Measurements from ENCODE around the gene NSMCE4A.
"Not testable (repeated sequence)": the region's sequence is repeated elsewhere in the genome, so short reads cannot be mapped to it uniquely, and the experiment has no call there.

NSMCE4A gene

DNA sequence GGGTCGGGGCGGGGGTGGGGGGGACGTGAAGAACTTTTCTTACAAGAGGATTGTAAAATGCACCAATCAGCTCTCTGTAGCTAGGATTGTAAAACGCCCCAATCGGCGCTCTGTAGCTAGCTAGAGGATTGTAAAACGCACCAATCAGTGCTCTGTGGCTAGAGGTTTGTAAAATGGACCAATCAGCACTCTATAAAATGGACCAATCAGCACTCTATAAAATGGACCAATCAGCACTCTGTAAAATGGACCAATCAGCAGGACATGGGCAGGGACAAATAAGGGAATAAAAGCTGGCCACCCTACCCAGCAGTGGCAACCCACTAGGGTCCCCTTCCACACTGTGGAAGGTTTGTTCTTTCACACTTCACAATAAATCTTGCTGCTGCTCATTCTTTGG is 56.2 kb downstream of the NSMCE4A start:
- peaks cover 31% of the 10 kb centered on the region for H3K79me1 ChIP-seq (replicated peaks; ENCODE audit: low read length, poor library complexity, severe bottlenecking)
- H2BK12ac ChIP-seq (ENCODE audit: low read length in 2 of 2); H3K4ac ChIP-seq (ENCODE audit: low read depth in 1 of 2, low read length in 2 of 2); H3K9ac ChIP-seq (ENCODE audit: low read length); H2BK15ac ChIP-seq (ENCODE audit: low read depth, poor library complexity, severe bottlenecking); H3K27ac ChIP-seq (ENCODE audit: low read length, poor library complexity, severe bottlenecking); H3K4me1 ChIP-seq (ENCODE audit: control insufficient read depth, insufficient read depth, low read depth, low read length); H2BK5ac ChIP-seq (ENCODE audit: low read depth, low read length, poor library complexity, severe bottlenecking); H3K27me3 ChIP-seq (ENCODE audit: control insufficient read depth in 1 of 2, insufficient read depth in 1 of 2, low read length in 2 of 2); H3K4me3 ChIP-seq (ENCODE audit: insufficient read depth in 1 of 2, low read depth in 1 of 2, low read length in 2 of 2); H3K14ac ChIP-seq (ENCODE audit: low read length in 2 of 2); H3K9me3 ChIP-seq (ENCODE audit: control insufficient read depth, low read length); H3K4me2 ChIP-seq (ENCODE audit: low read length, poor library complexity, severe bottlenecking); DNase-seq; H2AK5ac ChIP-seq (ENCODE audit: low read length, severe bottlenecking); H3K23ac ChIP-seq (ENCODE audit: low read length in 2 of 2); H4K8ac ChIP-seq (ENCODE audit: low read length); H2AFZ ChIP-seq (ENCODE audit: low read depth, low read length); H4K91ac ChIP-seq (ENCODE audit: low read length); H2BK120ac ChIP-seq (ENCODE audit: low read depth, low read length); H3K18ac ChIP-seq (ENCODE audit: low read depth in 1 of 2, low read length in 2 of 2): not testable (repeated sequence)
- H3K36me3 ChIP-seq (ENCODE audit: control insufficient read depth in 1 of 2, insufficient read depth in 2 of 2, low read depth in 1 of 2, low read length in 2 of 2) = peaks cover 16 to 61% of the 10 kb centered on the region in 2 experiments
- WGBS = 98% methylated on average over 7 of the region's 7 CpGs

DNA sequence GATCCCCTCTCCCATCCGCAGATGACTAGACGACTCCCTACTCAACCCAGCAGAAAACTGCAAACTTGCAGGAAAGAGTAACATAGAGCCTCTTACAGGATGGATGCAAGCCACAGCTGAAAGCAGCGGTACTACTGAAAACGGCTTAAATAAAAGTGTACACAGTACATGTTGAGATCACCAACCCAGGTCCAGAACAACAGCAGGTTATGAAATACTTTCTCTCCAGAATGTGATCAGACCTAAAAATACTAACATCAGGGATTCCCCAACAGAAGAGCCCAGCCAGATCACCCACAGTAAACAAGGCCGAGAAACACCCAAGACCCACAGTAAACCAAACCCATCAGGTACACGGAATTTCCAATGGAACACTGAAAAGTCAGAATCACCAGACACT is 60.4 kb downstream of the NSMCE4A start:
- WGBS = 97% methylated on average over 6 of the region's 6 CpGs

DNA sequence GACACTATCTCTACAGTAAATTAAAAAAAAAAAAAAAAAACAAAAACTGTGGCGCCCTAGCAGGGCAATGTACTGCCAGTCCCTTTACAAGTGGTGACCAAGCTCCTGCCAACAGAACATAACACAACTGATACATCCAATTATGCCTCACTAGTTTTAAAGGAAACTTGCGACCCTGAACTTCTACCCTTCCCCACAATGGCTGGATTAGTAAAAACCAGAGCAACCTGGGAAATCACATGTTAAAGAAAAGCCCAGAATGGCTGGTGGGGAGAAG is 63.7 kb downstream of the NSMCE4A start:
- H2BK5ac ChIP-seq (ENCODE audit: low read depth, low read length, poor library complexity, severe bottlenecking) = no peak overlapping the region
- no peak overlapping the region for H3K14ac ChIP-seq (ENCODE audit: low read length in 2 of 2)
- H2BK15ac ChIP-seq (ENCODE audit: low read depth, poor library complexity, severe bottlenecking) = no peak overlapping the region
- no peaks in the 10 kb centered on the region for H3K27me3 ChIP-seq (ENCODE audit: control insufficient read depth in 1 of 2, insufficient read depth in 1 of 2, low read length in 2 of 2)
- no peak for DNase-seq
- H3K4me3 ChIP-seq (ENCODE audit: insufficient read depth in 1 of 2, low read depth in 1 of 2, low read length in 2 of 2) = no peak overlapping the region
- no peak overlapping the region for H2BK12ac ChIP-seq (ENCODE audit: low read length in 2 of 2)
- H3K4me1 ChIP-seq (ENCODE audit: control insufficient read depth, insufficient read depth, low read depth, low read length) = no peaks in the 10 kb centered on the region
- H2AFZ ChIP-seq (ENCODE audit: low read depth, low read length) = no peak overlapping the region
- no peak overlapping the region for H4K91ac ChIP-seq (ENCODE audit: low read length)
- H3K9me3 ChIP-seq (ENCODE audit: control insufficient read depth, low read length) = no peaks in the 10 kb centered on the region
- no peak overlapping the region for H3K23ac ChIP-seq (ENCODE audit: low read length in 2 of 2)
- H3K4me2 ChIP-seq (ENCODE audit: low read length, poor library complexity, severe bottlenecking) = no peak overlapping the region
- WGBS = 100% methylated on average over 1 of the region's 2 CpGs
- H2AK5ac ChIP-seq (ENCODE audit: low read length, severe bottlenecking) = peak overlapping the region; percentile 73
- H3K18ac ChIP-seq (ENCODE audit: low read depth in 1 of 2, low read length in 2 of 2) = no peak overlapping the region
- H3K27ac ChIP-seq (ENCODE audit: low read length, poor library complexity, severe bottlenecking) = no peak overlapping the region
- H4K8ac ChIP-seq (ENCODE audit: low read length) = no peak overlapping the region
- no peak overlapping the region for H3K4ac ChIP-seq (ENCODE audit: low read depth in 1 of 2, low read length in 2 of 2)
- H3K79me1 ChIP-seq (replicated peaks; ENCODE audit: low read length, poor library complexity, severe bottlenecking) = peaks cover 19% of the 10 kb centered on the region
- H2BK120ac ChIP-seq (ENCODE audit: low read depth, low read length) = no peak overlapping the region
- H3K9ac ChIP-seq (ENCODE audit: low read length) = no peak overlapping the region
- H3K36me3 ChIP-seq (ENCODE audit: control insufficient read depth in 1 of 2, insufficient read depth in 2 of 2, low read depth in 1 of 2, low read length in 2 of 2) = peaks cover 27 to 44% of the 10 kb centered on the region in 2 experiments

More for the DNA sequence above, 60.4 kb downstream of the NSMCE4A start:
- Histone ChIP-seq H2AK5ac (ENCODE audit: low read length, severe bottlenecking) (no peak overlapping the region), H3K4ac (ENCODE audit: low read depth in 1 of 2, low read length in 2 of 2) (no peak overlapping the region), H4K91ac (ENCODE audit: low read length) (no peak overlapping the region), H3K9ac (ENCODE audit: low read length) (no peak overlapping the region), H4K8ac (ENCODE audit: low read length) (no peak overlapping the region), H3K14ac (ENCODE audit: low read length in 2 of 2) (no peak overlapping the region), H2BK120ac (ENCODE audit: low read depth, low read length) (no peak overlapping the region), H3K4me1 (ENCODE audit: control insufficient read depth, insufficient read depth, low read depth, low read length) (no peaks in the 10 kb centered on the region), H3K4me2 (ENCODE audit: low read length, poor library complexity, severe bottlenecking) (no peak overlapping the region), H3K18ac (ENCODE audit: low read depth in 1 of 2, low read length in 2 of 2) (no peak overlapping the region), H3K23ac (ENCODE audit: low read length in 2 of 2) (no peak overlapping the region), H2BK12ac (ENCODE audit: low read length in 2 of 2) (no peak overlapping the region), H2BK15ac (ENCODE audit: low read depth, poor library complexity, severe bottlenecking) (no peak overlapping the region), H3K79me1 (replicated peaks; ENCODE audit: low read length, poor library complexity, severe bottlenecking) (peaks cover 16% of the 10 kb centered on the region), H3K36me3 (ENCODE audit: control insufficient read depth in 1 of 2, insufficient read depth in 2 of 2, low read depth in 1 of 2, low read length in 2 of 2) (peaks cover 24 to 40% of the 10 kb centered on the region in 2 experiments), H2AFZ (ENCODE audit: low read depth, low read length) (no peak overlapping the region), H2BK5ac (ENCODE audit: low read depth, low read length, poor library complexity, severe bottlenecking) (no peak overlapping the region), H3K27me3 (ENCODE audit: control insufficient read depth in 1 of 2, insufficient read depth in 1 of 2, low read length in 2 of 2) (no peaks in the 10 kb centered on the region), H3K4me3 (ENCODE audit: insufficient read depth in 1 of 2, low read depth in 1 of 2, low read length in 2 of 2) (no peak overlapping the region), H3K9me3 (ENCODE audit: control insufficient read depth, low read length) (no peaks in the 10 kb centered on the region), H3K27ac (ENCODE audit: low read length, poor library complexity, severe bottlenecking) (no peak overlapping the region)
- no peak for DNase-seq

DNA sequence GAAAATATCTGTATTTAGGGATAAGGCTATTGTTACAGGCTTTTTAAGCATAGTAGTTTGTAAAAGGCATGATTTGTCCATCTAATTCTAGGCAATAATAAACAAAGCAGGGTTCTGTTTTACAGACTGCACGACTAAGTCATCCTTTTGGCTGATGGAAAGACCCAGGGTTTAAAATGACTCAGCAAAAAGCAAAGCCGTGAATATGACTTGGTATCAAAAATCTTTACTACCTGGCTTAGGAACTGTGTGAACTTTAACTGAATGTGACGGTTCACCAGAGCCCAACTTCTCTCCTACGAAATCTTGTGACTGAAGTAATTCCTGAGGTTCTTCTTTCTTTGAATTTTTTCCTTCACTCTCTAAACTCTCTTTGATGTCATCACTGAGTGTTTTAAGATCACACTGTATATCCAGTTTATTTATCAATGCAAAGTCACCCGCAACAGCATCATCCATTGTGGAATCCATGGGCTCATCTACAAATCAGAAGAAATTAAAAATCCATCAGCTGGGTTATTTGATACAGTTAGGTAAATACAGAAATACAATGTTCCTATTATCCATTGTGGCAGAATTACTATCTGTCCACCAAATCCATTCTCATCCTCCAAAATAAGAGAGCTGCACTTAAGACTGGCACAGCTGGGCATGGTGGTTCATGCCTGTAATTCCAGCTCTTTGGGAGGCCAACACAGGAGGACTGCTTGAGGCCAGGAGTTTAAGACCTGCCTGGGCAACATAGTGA is 64.2 kb downstream of the NSMCE4A start:
- WGBS = 50% methylated on average over 5 of the region's 5 CpGs
- H2BK120ac ChIP-seq (ENCODE audit: low read depth, low read length) = no peak overlapping the region

More for the DNA sequence above, 64.2 kb downstream of the NSMCE4A start:
- no peak overlapping the region for H2BK5ac ChIP-seq (ENCODE audit: low read depth, low read length, poor library complexity, severe bottlenecking)
- H3K4me3 ChIP-seq (ENCODE audit: insufficient read depth in 1 of 2, low read depth in 1 of 2, low read length in 2 of 2) = no peak overlapping the region
- H3K9ac ChIP-seq (ENCODE audit: low read length) = peak overlapping the region; percentile 71
- no peak overlapping the region for H3K4me2 ChIP-seq (ENCODE audit: low read length, poor library complexity, severe bottlenecking)
- no peaks in the 10 kb centered on the region for H3K4me1 ChIP-seq (ENCODE audit: control insufficient read depth, insufficient read depth, low read depth, low read length)
- no peaks in the 10 kb centered on the region for H3K27me3 ChIP-seq (ENCODE audit: control insufficient read depth in 1 of 2, insufficient read depth in 1 of 2, low read length in 2 of 2)
- H3K79me1 ChIP-seq (replicated peaks; ENCODE audit: low read length, poor library complexity, severe bottlenecking) = peaks cover 19% of the 10 kb centered on the region
- H3K9me3 ChIP-seq (ENCODE audit: control insufficient read depth, low read length) = no peaks in the 10 kb centered on the region
- peak; percentile 62 for DNase-seq
- H3K36me3 ChIP-seq (ENCODE audit: control insufficient read depth in 1 of 2, insufficient read depth in 2 of 2, low read depth in 1 of 2, low read length in 2 of 2) = peaks cover 27 to 44% of the 10 kb centered on the region in 2 experiments
- no peak overlapping the region for H2BK15ac ChIP-seq (ENCODE audit: low read depth, poor library complexity, severe bottlenecking)
- H2AFZ ChIP-seq (ENCODE audit: low read depth, low read length) = no peak overlapping the region
- no peak overlapping the region for H2AK5ac ChIP-seq (ENCODE audit: low read length, severe bottlenecking)
- no peak overlapping the region for H4K91ac ChIP-seq (ENCODE audit: low read length)
- no peak overlapping the region for H3K23ac ChIP-seq (ENCODE audit: low read length in 2 of 2)
- no peak overlapping the region for H4K8ac ChIP-seq (ENCODE audit: low read length)
- no peak overlapping the region for H3K18ac ChIP-seq (ENCODE audit: low read depth in 1 of 2, low read length in 2 of 2)
- no peak overlapping the region for H3K27ac ChIP-seq (ENCODE audit: low read length, poor library complexity, severe bottlenecking)
- H3K4ac ChIP-seq (ENCODE audit: low read depth in 1 of 2, low read length in 2 of 2) = no peak overlapping the region
- no peak overlapping the region for H2BK12ac ChIP-seq (ENCODE audit: low read length in 2 of 2)
- no peak overlapping the region for H3K14ac ChIP-seq (ENCODE audit: low read length in 2 of 2)
